GM12873 (cell line): ENCODE data around the gene NFE2.
A peak's percentile ranks its signal among the peaks of the same experiment; 100 is the strongest.

Experiments
- CTCF ChIP-seq: IDR thresholded peaks from 2 replicates; pipeline ENCODE4 v1.5.1; 2012; ENCODE audit warnings: low read depth, mild to moderate bottlenecking, moderate library complexity, low read length, control low read depth; ENCODE audit not compliant: insufficient read depth; ENCODE audit errors: missing control alignments

NFE2 gene

GRCh38 chr12:54337280-54337842 lies 36.5 kb upstream of the NFE2 start:
- TF ChIP-seq CTCF, result no peak

GRCh38 chr12:54333420-54334034 lies 32.7 kb upstream of the NFE2 start:
- TF ChIP-seq CTCF, result no peak

GRCh38 chr12:54331461-54331860 lies 30.6 kb upstream of the NFE2 start:
- TF ChIP-seq CTCF, result no peak

- no peak for TF ChIP-seq CTCF
Measured at GRCh38 chr12:54330442-54330841, 29.6 kb upstream of the NFE2 start.

GRCh38 chr12:54329759-54330158 lies 28.9 kb upstream of the NFE2 start:
- no peak for TF ChIP-seq CTCF

GRCh38 chr12:54328595-54329337 lies 28.0 kb upstream of the NFE2 start:
- TF ChIP-seq CTCF, result no peak

- TF ChIP-seq CTCF, result peak; percentile 81
Measured at GRCh38 chr12:54324617-54325441, 24.0 kb upstream of the NFE2 start, which contains the start of gene COPZ1. Gene COPZ1 (plus strand): TSS chr12:54325131. CDS start chr12:54325164, 33 bp downstream.
